Kidney epithelial cell (primary cell): ENCODE measurements around the gene PDGFRB. TPM values are rescaled to one million over a fixed set of nuclear protein-coding genes. Genes with fewer than 3 reads are reported as not detected.

Experiments
- DNase-seq: peaks from one replicate; pipeline ENCODE4 v3.0.0-alpha.2; 2010; ENCODE audit warnings: low read depth
- H3K27me3 ChIP-seq: 2 replicates; pipeline ENCODE4 v1.6.0; 2011; ENCODE audit warnings: low read length; ENCODE audit not compliant: control insufficient read depth, insufficient read depth
- H3K36me3 ChIP-seq: 2 replicates; pipeline ENCODE4 v1.5.1; 2011; ENCODE audit warnings: low read length; ENCODE audit not compliant: control insufficient read depth, insufficient read depth
- H3K4me3 ChIP-seq: 2 replicates; pipeline ENCODE4 v1.5.1; 2011; ENCODE audit warnings: low read depth, mild to moderate bottlenecking, control low read depth, low read length
- CTCF ChIP-seq: IDR thresholded peaks from 2 replicates; pipeline ENCODE4 v1.5.1; 2011; ENCODE audit warnings: mild to moderate bottlenecking, moderate library complexity, low read length, control low read depth, inconsistent platforms; ENCODE audit not compliant: insufficient read depth, poor library complexity, severe bottlenecking
- total RNA-seq: library from RNA; depleted of rRNA; stranded (reverse); fragments of >200 nt; gene quantifications from 2 replicates; pipeline ENCODE4 v1.2.3, GENCODE V29; 2015

Gene PDGFRB
- total RNA-seq, 1 donor from 2014 or later = 18.3 TPM

DNA sequence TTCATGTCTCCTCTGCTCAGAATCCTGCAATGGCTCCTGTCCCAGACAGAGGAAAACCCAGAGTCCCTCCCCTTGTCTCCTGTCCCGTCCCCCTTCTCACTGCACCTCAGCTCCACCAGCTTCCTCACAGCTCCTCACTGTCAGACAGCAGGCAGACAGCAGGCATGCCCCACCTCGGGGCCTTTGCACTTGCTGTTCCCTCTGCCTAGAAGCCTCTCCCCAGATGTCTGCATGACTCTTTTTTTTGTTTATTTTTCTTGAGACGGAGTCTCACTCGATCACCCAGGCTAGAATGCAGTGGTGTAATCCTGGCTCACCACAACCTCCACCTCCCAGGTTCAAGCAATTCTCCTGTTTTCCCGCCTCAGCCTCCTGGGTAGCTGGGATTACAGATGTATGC is 25.4 kb upstream of the PDGFRB start:
- Histone ChIP-seq H3K27me3 (peaks cover 5% of the 10 kb centered on the region), H3K36me3 (no peaks in the 10 kb centered on the region)
- DNase-seq = no peak

DNA sequence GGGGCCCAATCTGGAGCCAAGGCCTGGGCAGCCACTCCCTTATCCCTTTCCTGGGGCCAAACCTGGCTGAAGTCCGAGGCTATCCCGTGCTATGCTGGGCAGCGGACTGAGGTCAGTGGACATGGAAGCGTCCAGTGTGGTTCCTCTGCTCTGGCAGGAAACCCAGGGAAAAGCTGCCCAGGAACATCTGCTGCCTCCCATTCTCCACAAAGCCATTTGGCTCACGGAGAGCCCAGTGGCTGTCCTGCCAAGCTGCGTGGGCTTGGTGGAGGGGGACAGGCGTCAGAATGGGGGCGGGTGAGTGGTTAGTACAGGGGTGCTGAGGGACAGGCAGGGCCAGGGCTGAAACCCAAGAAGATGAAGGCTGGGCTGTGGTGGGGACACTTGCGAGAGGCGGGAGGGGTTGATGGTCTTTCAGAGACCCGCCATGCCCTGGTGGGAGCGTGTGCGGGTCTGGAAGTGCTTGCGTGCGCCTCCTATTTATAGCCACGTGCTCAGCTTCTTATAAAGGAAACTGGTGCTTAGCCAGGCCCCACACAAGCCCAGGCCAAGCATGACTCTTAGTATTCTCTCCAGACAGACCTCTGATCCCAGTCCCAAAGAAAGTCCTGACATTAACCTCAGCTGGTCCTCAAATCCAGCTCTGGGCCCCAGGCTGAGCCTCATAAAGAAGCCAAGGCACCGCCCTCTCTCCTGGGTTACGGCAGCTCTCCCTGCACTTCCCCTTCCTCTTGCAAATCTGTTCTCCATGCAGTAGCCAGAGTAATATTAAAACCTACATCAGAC is 24.8 kb upstream of the PDGFRB start:
- TF ChIP-seq CTCF = no peak
- peaks cover 5% of the 10 kb centered on the region for H3K27me3 ChIP-seq
- H3K36me3 ChIP-seq = no peaks in the 10 kb centered on the region
- DNase-seq = no peak
- no peak overlapping the region for H3K4me3 ChIP-seq

More for the DNA sequence above, 25.4 kb upstream of the PDGFRB start:
- TF ChIP-seq CTCF = no peak
- H3K4me3 ChIP-seq = no peak overlapping the region

- DNase-seq = no peak
- Histone ChIP-seq H3K36me3 (no peaks in the 10 kb centered on the region), H3K27me3 (peaks cover 5% of the 10 kb centered on the region), H3K4me3 (no peak overlapping the region)
- TF ChIP-seq CTCF = no peak
Measured at GRCh38 chr5:150179019-150179620, 23.5 kb upstream of the PDGFRB start.

- H3K4me3 ChIP-seq = no peak overlapping the region
- H3K36me3 ChIP-seq = no peaks in the 10 kb centered on the region
- DNase-seq = no peak
- no peak for TF ChIP-seq CTCF
- peaks cover 2% of the 10 kb centered on the region for H3K27me3 ChIP-seq
Measured at GRCh38 chr5:150178262-150178661, 22.6 kb upstream of the PDGFRB start.

- H3K4me3 ChIP-seq = no peak overlapping the region
- no peak for TF ChIP-seq CTCF
- no peaks in the 10 kb centered on the region for H3K36me3 ChIP-seq
- H3K27me3 ChIP-seq = peaks cover 2% of the 10 kb centered on the region
- DNase-seq = no peak
Measured at GRCh38 chr5:150177721-150178120, 22.1 kb upstream of the PDGFRB start.
